ENCODE measurements around the gene SPTLC3. TPM values are rescaled to one million over a fixed set of nuclear protein-coding genes. Genes with fewer than 3 reads are reported as not detected.

Gene SPTLC3
- total and polyA plus RNA-seq, 2 of the 13 experiments (the other 11 are each of a cell fraction or from before 2014, with no cell fraction given), result 20.5 to 95.6 TPM

- DNase-seq (ENCODE audit: low spot score), result peak; percentile 62
- ChIA-PET CTCF (ENCODE audit: low intra/inter-chr PET ratio, low total read pairs) (interaction anchor here (1.3 to 7.8 kb wide), 6 partner anchors 13 to 181 kb away, joined by 3 to 164 read pairs (median 6); no protein-coding TSS in a partner anchor), POLR2A (no interaction called here)
- intact Hi-C loops (cut with micrococcal nuclease; ENCODE audit: unreplicated experiment), result loop anchor here (1.0 kb wide), 3 partner anchors 97 to 181 kb away; no protein-coding TSS in a partner anchor
- Histone ChIP-seq H2AFZ (ENCODE audit: low read length) (no peak overlapping the region), H3K79me2 (ENCODE audit: insufficient read depth, low read length) (no peaks in the 10 kb centered on the region), H3K9me3 (ENCODE audit: low read length) (no peaks in the 10 kb centered on the region), H3K4me3 (replicated peaks in 1 of 3; ENCODE audit: insufficient read depth in 1 of 3, low read depth in 2 of 3, low read length in 3 of 3) (no peak overlapping the region), H3K36me3 (replicated peaks in 1 of 2; ENCODE audit: control insufficient read depth in 1 of 2, insufficient read depth in 2 of 2, low read length in 2 of 2) (peaks cover 10 to 38% of the 10 kb centered on the region in 2 experiments), H3K27ac (ENCODE audit: extremely low read length, insufficient read depth, low read length) (peak overlapping the region; percentile 28), H3K9ac (ENCODE audit: insufficient read depth, low read depth, low read length) (no peak overlapping the region), H4K20me1 (ENCODE audit: insufficient read depth, low read length) (no peaks in the 10 kb centered on the region), H3K4me2 (ENCODE audit: low read depth, low read length) (no peak overlapping the region), H3K4me1 (ENCODE audit: insufficient read depth, low read length) (peaks cover 36% of the 10 kb centered on the region), H3K27me3 (ENCODE audit: control insufficient read depth in 1 of 2, insufficient read depth in 2 of 2, low read length in 2 of 2) (no peaks in the 10 kb centered on the region)
- FAIRE-seq, result no peak
- no TSS peak for BruUV-seq (replicated peaks)
- ATAC-seq, result no peak
- in situ Hi-C loops (cut with HindIII; ENCODE audit: extremely low pct_ligation_motif_present, low pct_unique_long_range_greater_than_20kb), result no loop called here
- 48% methylated on average over 14 of the region's 14 CpGs for WGBS (ENCODE audit: low lambda C conversion rate)
- TF ChIP-seq ZNF354B (CRISPR knock-in tag; IDR thresholded peaks at IDR 0.05), result 0 out of 2 replicates have a peak, but pooled peaks have one; percentile 33
- 0 out of 2 replicates have a peak, but pooled peaks have one; percentile 24 for TF ChIP-seq THYN1 (CRISPR knock-in tag; IDR thresholded peaks at IDR 0.05; ENCODE audit: borderline replicate concordance, low read depth)
- TF ChIP-seq TOE1 (CRISPR knock-in tag; IDR thresholded peaks at IDR 0.05), result peak; percentile 55; the same call in 1 of the 2 replicates
- peak; percentile 13; the same call in 1 of the 2 replicates for TF ChIP-seq CEBPG (CRISPR knock-in tag; IDR thresholded peaks at IDR 0.05)
- TF ChIP-seq CBX1 (IDR thresholded peaks at IDR 0.05; ENCODE audit: low read depth), result no peak
- TF ChIP-seq GABPA (IDR thresholded peaks at IDR 0.05; ENCODE audit: low read depth, low read length), result no peak
- TF ChIP-seq GABPA (CRISPR knock-in tag; IDR thresholded peaks at IDR 0.05; ENCODE audit: low read depth), result no peak
- 0 out of 2 replicates have a peak, but pooled peaks have one; percentile 31 for TF ChIP-seq SMYD3 (CRISPR knock-in tag; IDR thresholded peaks at IDR 0.05)
- 0 out of 2 replicates have a peak, but pooled peaks have one; percentile 42 for TF ChIP-seq ARNT2 (CRISPR knock-in tag; IDR thresholded peaks at IDR 0.05; ENCODE audit: low read depth)
- peak; percentile 46; the same call in 1 of the 2 replicates for TF ChIP-seq KAT8 (CRISPR knock-in tag; IDR thresholded peaks at IDR 0.05)
- TF ChIP-seq IRF1 (CRISPR knock-in tag; IDR thresholded peaks at IDR 0.05; ENCODE audit: low read depth), result no peak
- TF ChIP-seq KLF16 (CRISPR knock-in tag; IDR thresholded peaks at IDR 0.05), result peak in 1 of 2 experiments; percentile 67; a peak in 1 of 4 replicates
- TF ChIP-seq ZSCAN21 (CRISPR knock-in tag; IDR thresholded peaks at IDR 0.05; ENCODE audit: borderline replicate concordance), result no peak
- no peak for TF ChIP-seq ATF3 (CRISPR knock-in tag; IDR thresholded peaks at IDR 0.05)
- 0 out of 2 replicates have a peak, but pooled peaks have one; percentile 36 for TF ChIP-seq ZGPAT (CRISPR knock-in tag; IDR thresholded peaks at IDR 0.05)
- no peak for TF ChIP-seq ZNF710 (CRISPR knock-in tag; IDR thresholded peaks at IDR 0.05; ENCODE audit: borderline replicate concordance)
- peak; percentile 36; the same call in 1 of the 2 replicates for TF ChIP-seq ZMAT3 (CRISPR knock-in tag; conservative IDR thresholded peaks at IDR 0.05)
Observed at GRCh38 chr20:13105864-13106457, 97.2 kb downstream of the SPTLC3 start.
